ENCODE data around the gene PALMD.

PALMD gene

DNA sequence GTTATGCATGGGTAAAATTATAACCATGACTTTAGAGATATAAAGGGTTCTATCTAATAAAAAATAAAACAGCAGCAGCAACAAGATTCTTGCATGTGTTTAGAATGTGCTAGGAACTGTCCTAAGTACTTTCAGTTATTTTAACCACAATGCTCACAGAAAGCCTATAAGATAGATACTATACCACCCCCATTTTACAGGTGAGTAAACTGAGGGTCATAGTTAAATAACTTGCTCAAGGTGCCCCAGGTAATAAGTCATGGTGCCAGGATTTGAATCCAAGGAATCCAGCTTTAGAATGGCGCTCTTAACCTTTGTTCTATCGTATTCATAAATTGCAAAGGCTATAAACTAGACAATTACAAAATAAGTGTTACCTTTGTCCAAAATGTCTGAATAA is 67.1 kb downstream of the PALMD start:
- H3K27ac Mint-ChIP-seq: no peak overlapping the region
- no peaks in the 10 kb centered on the region for H3K9me3 Mint-ChIP-seq
- H3K4me3 Mint-ChIP-seq: no peak overlapping the region
- DNase-seq (ENCODE audit: low spot score in 2 of 2) (no peak), ATAC-seq (ENCODE audit: low read depth) (no peak)
- no peaks in the 10 kb centered on the region for H3K4me1 Mint-ChIP-seq
- H3K36me3 Mint-ChIP-seq: peaks cover 31% of the 10 kb centered on the region
- no peaks in the 10 kb centered on the region for H3K27me3 Mint-ChIP-seq

DNA sequence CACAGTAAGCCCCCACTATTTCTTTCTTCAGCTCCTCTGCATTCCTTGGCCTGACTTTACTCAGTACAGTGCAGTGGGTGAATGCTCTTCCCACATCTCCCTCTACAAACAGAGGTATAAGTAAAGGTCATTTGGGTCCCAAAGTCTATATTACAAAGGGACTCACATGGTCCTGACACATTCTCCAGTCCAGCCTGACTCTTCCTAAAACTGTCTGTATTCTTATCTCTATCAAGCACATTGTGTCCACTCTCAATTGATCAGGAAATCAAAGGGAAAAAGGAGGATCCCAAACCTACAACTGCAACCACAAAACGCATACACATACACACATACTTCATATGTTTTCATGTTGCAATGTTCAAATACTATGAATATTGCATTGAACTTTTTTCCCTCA is 71.1 kb downstream of the PALMD start:
- H3K9me3 Mint-ChIP-seq: no peaks in the 10 kb centered on the region
- H3K27ac Mint-ChIP-seq: no peak overlapping the region
- DNase-seq (ENCODE audit: low spot score in 2 of 2) (no peak), ATAC-seq (ENCODE audit: low read depth) (no peak)
- no peaks in the 10 kb centered on the region for H3K4me1 Mint-ChIP-seq
- no peaks in the 10 kb centered on the region for H3K27me3 Mint-ChIP-seq
- H3K4me3 Mint-ChIP-seq: no peak overlapping the region
- peaks cover 24% of the 10 kb centered on the region for H3K36me3 Mint-ChIP-seq

DNA sequence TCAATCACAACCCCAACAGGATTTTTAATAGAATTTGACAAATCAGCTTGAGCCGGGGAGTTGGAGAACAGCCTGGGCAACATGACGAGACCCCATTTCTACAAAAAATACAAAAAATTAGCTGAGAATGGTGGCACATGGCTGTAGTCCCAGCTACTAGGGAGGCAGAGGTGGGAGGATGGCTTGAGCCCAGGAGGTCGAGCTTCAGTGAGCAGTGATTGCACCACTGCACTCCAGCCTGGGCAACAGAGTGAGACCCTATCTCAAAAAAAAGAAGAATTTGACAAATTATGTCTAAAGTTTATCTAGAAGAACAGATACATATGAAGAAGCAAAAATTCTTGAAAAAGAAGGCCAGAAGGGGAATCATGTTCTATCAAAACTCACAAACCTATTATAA is 77.3 kb downstream of the PALMD start:
- DNase-seq (ENCODE audit: low spot score in 2 of 2): no peak
- Mint-ChIP-seq H3K27me3 (no peaks in the 10 kb centered on the region), H3K4me3 (no peak overlapping the region), H3K36me3 (peaks cover 11% of the 10 kb centered on the region), H3K4me1 (peaks cover 3% of the 10 kb centered on the region), H3K9me3 (no peaks in the 10 kb centered on the region), H3K27ac (no peak overlapping the region)
- ATAC-seq (ENCODE audit: low read depth): no peak

DNA sequence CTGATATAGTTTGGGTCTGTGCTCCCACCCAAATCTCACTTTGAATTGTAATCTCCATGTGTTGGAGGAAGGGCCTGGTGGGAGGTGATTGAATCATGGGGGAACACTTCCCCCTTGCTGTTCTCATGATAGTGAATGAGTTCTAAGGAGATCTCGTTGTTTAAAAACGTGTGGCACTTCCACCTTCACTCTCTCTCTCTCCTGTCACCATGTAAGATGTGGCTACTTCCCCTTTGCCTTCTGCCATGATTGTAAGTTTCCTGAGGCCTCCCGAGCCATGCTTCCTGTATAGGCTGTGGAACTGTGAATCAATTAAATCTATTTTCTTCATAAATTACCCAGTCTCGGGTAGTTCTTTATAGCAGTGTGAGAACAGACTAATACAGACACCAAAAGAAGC is 80.1 kb downstream of the PALMD start:
- Mint-ChIP-seq H3K27ac (no peak overlapping the region), H3K36me3 (peaks cover 12% of the 10 kb centered on the region), H3K9me3 (no peaks in the 10 kb centered on the region), H3K27me3 (no peaks in the 10 kb centered on the region), H3K4me3 (no peak overlapping the region), H3K4me1 (peaks cover 3% of the 10 kb centered on the region)
- DNase-seq (ENCODE audit: low spot score in 2 of 2): no peak
- ATAC-seq (ENCODE audit: low read depth): no peak

DNA sequence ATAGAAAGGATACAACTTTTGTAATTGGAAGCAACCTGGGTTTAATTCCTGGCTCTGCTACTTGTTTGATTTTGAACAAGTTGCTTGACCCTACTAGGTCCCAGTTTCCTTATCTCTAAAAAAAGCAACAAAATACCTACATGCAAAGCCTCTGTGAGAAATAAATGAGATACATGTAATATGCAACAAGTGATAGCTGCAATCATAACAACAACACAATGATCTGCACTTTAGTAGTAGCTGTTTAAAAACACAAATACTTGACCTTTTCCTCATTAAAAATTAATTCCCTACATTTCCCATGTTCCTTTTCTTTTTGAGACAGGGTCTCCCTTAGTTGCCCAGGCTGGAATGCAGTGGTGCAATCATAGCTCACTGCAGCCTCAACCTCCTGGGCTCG is 80.5 kb downstream of the PALMD start:
- no peak overlapping the region for H3K4me3 Mint-ChIP-seq
- ATAC-seq (ENCODE audit: low read depth): no peak
- H3K27ac Mint-ChIP-seq: no peak overlapping the region
- DNase-seq (ENCODE audit: low spot score in 2 of 2): no peak
- H3K27me3 Mint-ChIP-seq: no peaks in the 10 kb centered on the region
- peaks cover 3% of the 10 kb centered on the region for H3K4me1 Mint-ChIP-seq
- peaks cover 12% of the 10 kb centered on the region for H3K36me3 Mint-ChIP-seq
- no peaks in the 10 kb centered on the region for H3K9me3 Mint-ChIP-seq

DNA sequence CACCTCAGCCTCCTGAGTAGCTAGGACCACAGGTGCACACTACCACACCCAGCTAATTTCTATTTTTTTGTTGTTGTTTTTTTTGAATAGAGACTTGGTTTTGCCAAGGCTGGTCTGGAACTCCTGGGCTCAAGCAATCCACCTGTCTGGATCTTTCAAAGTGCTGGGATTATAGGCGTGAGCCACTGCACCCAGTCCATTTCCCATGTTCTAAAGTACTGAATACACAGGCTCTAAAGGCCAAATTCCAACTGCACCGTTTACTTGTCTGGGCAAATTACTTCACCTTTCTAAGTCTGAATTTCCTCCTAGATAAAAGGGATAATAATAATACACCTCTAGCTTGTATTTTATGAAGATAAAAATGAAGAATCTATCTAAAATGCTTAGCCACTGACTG is 80.9 kb downstream of the PALMD start:
- no peak overlapping the region for H3K27ac Mint-ChIP-seq
- no peaks in the 10 kb centered on the region for H3K9me3 Mint-ChIP-seq
- DNase-seq (ENCODE audit: low spot score in 2 of 2): no peak
- peaks cover 12% of the 10 kb centered on the region for H3K36me3 Mint-ChIP-seq
- H3K4me3 Mint-ChIP-seq: no peak overlapping the region
- no peaks in the 10 kb centered on the region for H3K27me3 Mint-ChIP-seq
- H3K4me1 Mint-ChIP-seq: peaks cover 3% of the 10 kb centered on the region
- no peak for ATAC-seq (ENCODE audit: low read depth)

DNA sequence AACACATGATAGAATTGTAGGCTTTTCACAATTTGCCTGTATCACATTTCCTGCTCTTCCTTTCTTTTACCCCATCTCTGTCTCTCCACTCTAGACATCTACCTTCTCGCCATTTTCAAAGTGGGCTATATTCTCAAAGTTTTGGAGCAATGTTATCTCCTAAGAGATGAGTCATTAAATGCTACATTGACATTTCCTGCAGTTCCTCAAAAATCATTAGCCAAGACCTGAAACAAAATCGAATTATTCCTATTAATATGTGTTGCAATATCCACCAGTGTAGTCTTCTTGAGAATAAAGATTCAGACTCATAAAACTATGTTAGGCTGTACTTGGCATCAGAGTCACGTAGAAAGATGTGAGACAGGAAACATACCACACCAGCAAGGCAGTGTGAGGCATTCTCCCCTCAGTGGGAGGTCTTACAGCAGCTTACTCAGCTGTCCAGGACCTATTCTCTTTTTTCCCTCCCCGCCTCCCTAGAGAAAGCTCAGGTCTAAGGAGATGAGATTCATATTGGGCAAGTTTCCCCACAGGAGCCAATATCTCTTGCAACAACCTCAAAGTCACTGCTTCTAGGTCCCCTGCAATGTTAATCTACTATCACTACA is 81.8 kb downstream of the PALMD start:
- peaks cover 3% of the 10 kb centered on the region for H3K4me1 Mint-ChIP-seq
- no peak overlapping the region for H3K4me3 Mint-ChIP-seq
- H3K27ac Mint-ChIP-seq: no peak overlapping the region
- no peaks in the 10 kb centered on the region for H3K27me3 Mint-ChIP-seq
- H3K9me3 Mint-ChIP-seq: no peaks in the 10 kb centered on the region
- DNase-seq (ENCODE audit: low spot score in 2 of 2): no peak
- peaks cover 12% of the 10 kb centered on the region for H3K36me3 Mint-ChIP-seq
- ATAC-seq (ENCODE audit: low read depth): no peak

DNA sequence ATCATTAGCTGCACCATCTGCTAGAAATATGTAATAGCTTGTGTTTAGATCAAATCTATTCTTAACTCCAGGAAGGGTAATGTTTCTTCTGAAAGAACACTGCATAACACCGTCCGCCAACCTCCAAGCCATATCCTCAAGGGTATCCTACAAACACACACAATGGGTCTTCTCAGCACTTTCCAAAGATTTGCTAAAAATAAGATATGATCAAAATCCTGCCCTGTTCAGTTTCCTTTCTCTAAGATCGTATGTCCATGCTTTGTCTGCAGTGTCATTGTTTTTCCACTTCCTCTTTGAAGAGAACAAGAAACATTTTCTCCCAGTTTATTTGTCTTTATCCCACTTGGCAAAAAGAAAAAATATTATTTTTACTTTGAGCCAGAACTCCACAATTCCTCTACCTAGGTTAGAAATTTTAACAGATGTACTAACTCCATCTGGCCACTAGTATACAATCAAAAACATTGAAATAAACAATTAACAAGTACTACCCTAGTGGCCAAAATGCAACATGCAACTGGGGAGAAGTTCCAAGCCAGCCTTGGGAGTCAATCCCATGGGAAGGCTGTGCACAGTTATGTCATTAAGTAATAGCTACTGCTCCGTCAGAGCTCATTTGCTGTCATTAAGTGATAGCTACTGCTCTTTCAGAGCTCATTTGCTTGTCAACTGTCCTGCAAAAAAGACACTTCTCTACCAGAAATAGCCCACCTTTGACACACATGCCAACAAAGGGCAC is 82.8 kb downstream of the PALMD start:
- peaks cover 3% of the 10 kb centered on the region for H3K4me1 Mint-ChIP-seq
- ATAC-seq (ENCODE audit: low read depth) (no peak), DNase-seq (ENCODE audit: low spot score in 2 of 2) (no peak)
- H3K36me3 Mint-ChIP-seq: peaks cover 15% of the 10 kb centered on the region
- no peak overlapping the region for H3K4me3 Mint-ChIP-seq
- H3K9me3 Mint-ChIP-seq: no peaks in the 10 kb centered on the region
- no peaks in the 10 kb centered on the region for H3K27me3 Mint-ChIP-seq
- no peak overlapping the region for H3K27ac Mint-ChIP-seq

DNA sequence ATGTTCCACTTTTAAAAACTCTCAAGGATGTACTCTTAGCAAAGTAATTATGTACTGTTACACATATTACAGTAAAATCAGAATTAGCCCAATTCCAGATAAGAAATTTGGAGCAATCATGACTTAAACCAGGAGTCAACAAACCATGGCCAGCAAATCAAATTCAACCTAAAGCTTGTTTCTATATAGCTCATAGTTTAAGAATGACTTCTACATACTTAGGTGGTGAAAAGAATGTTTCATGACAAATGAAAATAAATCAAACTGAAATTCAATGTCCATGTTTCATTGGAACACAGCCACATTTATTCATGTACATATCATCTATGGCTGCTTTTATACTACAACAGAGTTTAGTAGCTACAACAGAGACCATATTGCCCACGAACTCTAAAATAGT is 85.5 kb downstream of the PALMD start:
- ATAC-seq (ENCODE audit: low read depth) (no peak), DNase-seq (ENCODE audit: low spot score in 2 of 2) (no peak)
- Mint-ChIP-seq H3K4me3 (no peak overlapping the region), H3K9me3 (no peaks in the 10 kb centered on the region), H3K27me3 (no peaks in the 10 kb centered on the region), H3K27ac (no peak overlapping the region), H3K36me3 (peaks cover 12% of the 10 kb centered on the region), H3K4me1 (no peaks in the 10 kb centered on the region)

DNA sequence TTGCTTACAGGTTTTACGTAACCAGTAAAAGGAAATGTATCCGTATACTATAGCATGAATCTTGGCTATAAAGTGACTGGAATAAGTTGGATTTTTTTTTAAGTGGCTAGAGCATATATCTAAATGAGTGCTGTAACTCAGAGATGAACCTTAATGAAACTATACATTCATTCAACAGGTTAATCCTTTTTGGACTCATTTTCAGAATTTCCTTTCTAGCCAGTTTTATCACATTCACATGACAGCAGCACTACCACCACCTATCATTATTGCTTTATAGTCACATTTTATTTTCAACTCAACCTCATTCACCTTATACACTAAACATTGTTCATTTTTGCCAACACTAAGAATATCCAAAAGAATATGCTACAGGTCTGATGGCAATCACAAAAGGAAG is 89.9 kb downstream of the PALMD start:
- no peaks in the 10 kb centered on the region for H3K9me3 Mint-ChIP-seq
- no peak for ATAC-seq (ENCODE audit: low read depth)
- H3K27me3 Mint-ChIP-seq: no peaks in the 10 kb centered on the region
- H3K27ac Mint-ChIP-seq: no peak overlapping the region
- DNase-seq (ENCODE audit: low spot score in 2 of 2): no peak
- H3K36me3 Mint-ChIP-seq: peaks cover 20% of the 10 kb centered on the region
- no peaks in the 10 kb centered on the region for H3K4me1 Mint-ChIP-seq
- H3K4me3 Mint-ChIP-seq: no peak overlapping the region

DNA sequence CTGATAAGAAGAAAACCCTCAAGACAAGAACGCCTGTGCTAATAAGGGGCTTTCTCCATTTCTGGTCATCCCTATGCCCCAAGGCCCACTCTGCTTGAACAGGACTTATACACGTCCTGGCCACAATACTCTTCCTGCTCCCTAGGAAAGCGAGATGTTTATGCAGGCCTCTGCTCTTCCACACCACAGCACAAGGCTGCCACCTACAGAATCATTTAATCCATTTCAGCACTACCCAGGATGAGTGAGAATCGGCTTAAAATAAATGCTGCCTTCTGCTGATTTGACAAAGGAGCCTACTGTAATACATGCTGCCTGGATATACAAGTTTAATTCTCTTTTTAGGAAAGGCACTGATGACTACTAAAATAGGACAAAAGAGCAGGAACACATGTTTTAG is 91.1 kb downstream of the PALMD start:
- H3K4me1 Mint-ChIP-seq: no peaks in the 10 kb centered on the region
- H3K27ac Mint-ChIP-seq: no peak overlapping the region
- no peaks in the 10 kb centered on the region for H3K9me3 Mint-ChIP-seq
- H3K36me3 Mint-ChIP-seq: peaks cover 22% of the 10 kb centered on the region
- H3K27me3 Mint-ChIP-seq: no peaks in the 10 kb centered on the region
- DNase-seq (ENCODE audit: low spot score in 2 of 2): no peak
- no peak for ATAC-seq (ENCODE audit: low read depth)
- no peak overlapping the region for H3K4me3 Mint-ChIP-seq

DNA sequence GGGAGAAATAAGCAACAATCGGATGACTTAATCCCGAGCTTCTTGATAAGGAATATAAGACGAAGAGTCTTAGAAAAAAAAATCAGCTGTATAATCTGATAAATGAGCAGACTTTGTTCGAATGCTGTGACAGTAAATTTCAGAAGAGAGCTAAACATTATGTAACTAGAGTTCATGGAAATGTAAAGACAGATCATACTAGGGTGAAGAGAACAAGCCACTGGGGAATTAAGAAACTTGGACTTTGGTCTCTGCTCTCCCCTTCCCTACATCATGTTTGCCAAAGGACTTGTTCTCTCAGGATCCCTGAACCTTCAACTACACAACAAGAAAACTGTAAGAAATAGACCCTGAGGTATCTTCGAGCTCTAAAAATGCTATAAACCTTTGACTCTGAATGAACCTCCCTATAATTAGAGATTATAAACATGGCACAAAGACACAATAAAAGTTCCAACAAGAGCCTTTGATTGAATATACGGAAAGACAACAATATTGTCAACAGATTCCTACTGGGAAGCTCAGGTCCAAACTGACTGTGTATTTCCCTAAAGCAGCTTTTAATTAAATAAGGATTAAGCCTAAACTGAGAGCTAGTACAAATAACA is 93.0 kb downstream of the PALMD start:
- no peak overlapping the region for H3K27ac Mint-ChIP-seq
- H3K36me3 Mint-ChIP-seq: peaks cover 20% of the 10 kb centered on the region
- no peak overlapping the region for H3K4me3 Mint-ChIP-seq
- no peak for DNase-seq (ENCODE audit: low spot score in 2 of 2)
- no peaks in the 10 kb centered on the region for H3K9me3 Mint-ChIP-seq
- H3K4me1 Mint-ChIP-seq: no peaks in the 10 kb centered on the region
- no peak for ATAC-seq (ENCODE audit: low read depth)
- no peaks in the 10 kb centered on the region for H3K27me3 Mint-ChIP-seq

DNA sequence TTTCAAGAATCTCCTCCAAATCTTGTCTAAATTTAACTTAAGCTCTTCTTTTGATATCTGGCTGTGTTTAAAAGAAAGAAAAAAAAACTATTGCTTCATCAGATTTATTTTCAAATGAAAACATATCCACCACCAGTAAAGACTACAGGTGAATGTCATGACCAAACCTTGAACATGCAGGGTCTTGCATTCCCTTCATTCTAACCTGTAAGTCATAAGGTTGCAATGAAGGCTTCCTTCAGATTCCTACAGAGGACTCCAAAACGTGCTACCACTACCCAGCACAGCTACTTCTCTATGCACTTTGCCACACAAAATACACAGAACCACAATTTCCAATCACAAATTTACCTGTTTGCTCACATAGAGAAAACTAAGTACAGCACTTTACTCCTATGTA is 94.2 kb downstream of the PALMD start:
- H3K4me3 Mint-ChIP-seq: no peak overlapping the region
- no peaks in the 10 kb centered on the region for H3K4me1 Mint-ChIP-seq
- H3K36me3 Mint-ChIP-seq: peaks cover 18% of the 10 kb centered on the region
- H3K27ac Mint-ChIP-seq: no peak overlapping the region
- DNase-seq (ENCODE audit: low spot score in 2 of 2) (no peak), ATAC-seq (ENCODE audit: low read depth) (no peak)
- H3K9me3 Mint-ChIP-seq: no peaks in the 10 kb centered on the region
- H3K27me3 Mint-ChIP-seq: no peaks in the 10 kb centered on the region
